Mucosa of rectum (tissue), 2 donors: ENCODE results near the gene C3.

ENCODE experiments used
- H3K27ac ChIP-seq, 2 donors: one replicate each; pipeline ENCODE4 v1.7.0; 2013; ENCODE audit warnings: inconsistent platforms in 2 of 2, low read depth in 2 of 2, low read length in 2 of 2
- H3K27me3 ChIP-seq, 2 donors: one replicate each; pipeline ENCODE4 v1.7.0; 2013; ENCODE audit warnings: low read length in 2 of 2; ENCODE audit not compliant: control insufficient read depth in 2 of 2, insufficient read depth in 2 of 2
- H3K36me3 ChIP-seq, 2 donors: one replicate each; pipeline ENCODE4 v1.7.0; 2013; ENCODE audit warnings: low read length in 2 of 2; ENCODE audit not compliant: control insufficient read depth in 2 of 2, insufficient read depth in 2 of 2
- H3K4me1 ChIP-seq, 2 donors: one replicate each; pipeline ENCODE4 v1.7.0; 2013; ENCODE audit warnings: low read length in 2 of 2, mild to moderate bottlenecking in 1 of 2; ENCODE audit not compliant: control insufficient read depth in 2 of 2, insufficient read depth in 2 of 2
- H3K4me3 ChIP-seq, 2 donors: one replicate each; pipeline ENCODE4 v1.7.0; 2013; ENCODE audit warnings: low read length in 2 of 2
- H3K9ac ChIP-seq, 2 donors: one replicate each; pipeline ENCODE4 v1.7.0; 2013; ENCODE audit warnings: low read length in 2 of 2, low read depth in 1 of 2, mild to moderate bottlenecking in 1 of 2
- H3K9me3 ChIP-seq, 2 donors: one replicate each; pipeline ENCODE4 v1.7.0; 2013; ENCODE audit warnings: low read length in 2 of 2; ENCODE audit not compliant: control insufficient read depth in 2 of 2
- donor health status: healthy.
- donor health status: Normal muscosa, but diverticular disease.

C3 gene

GRCh38 chr19:6693056-6693471 lies 27.4 kb downstream of the C3 start:
- Histone ChIP-seq H3K9ac (no peak overlapping the region), H3K27ac (no peak overlapping the region), H3K27me3 (no peaks in the 10 kb centered on the region), H3K4me1 (no peaks in the 10 kb centered on the region), H3K4me3 (no peak overlapping the region), H3K9me3 (no peaks in the 10 kb centered on the region), H3K36me3 (peaks cover 0 to 2% of the 10 kb centered on the region in 2 donors)

- no peaks in the 10 kb centered on the region for H3K4me1 ChIP-seq
- H3K4me3 ChIP-seq = no peak overlapping the region
- no peak overlapping the region for H3K9ac ChIP-seq
- H3K9me3 ChIP-seq = no peaks in the 10 kb centered on the region
- no peak overlapping the region for H3K27ac ChIP-seq
- peaks cover 0 to 2% of the 10 kb centered on the region in 2 donors for H3K36me3 ChIP-seq
- no peaks in the 10 kb centered on the region for H3K27me3 ChIP-seq
Observed at GRCh38 chr19:6692027-6692426, 28.4 kb downstream of the C3 start.

- Histone ChIP-seq H3K4me1 (no peaks in the 10 kb centered on the region), H3K9ac (no peak overlapping the region), H3K4me3 (no peak overlapping the region), H3K27me3 (no peaks in the 10 kb centered on the region), H3K27ac (no peak overlapping the region), H3K36me3 (peaks cover 0 to 2% of the 10 kb centered on the region in 2 donors), H3K9me3 (no peaks in the 10 kb centered on the region)
Observed at GRCh38 chr19:6691342-6691741, 29.1 kb downstream of the C3 start.

GRCh38 chr19:6690160-6690885 lies 30.1 kb downstream of the C3 start:
- H3K36me3 ChIP-seq = peaks cover 0 to 2% of the 10 kb centered on the region in 2 donors

GRCh38 chr19:6687114-6687513 lies 33.3 kb downstream of the C3 start:
- Histone ChIP-seq H3K9ac (no peak overlapping the region), H3K4me3 (no peak overlapping the region), H3K9me3 (no peaks in the 10 kb centered on the region), H3K4me1 (no peaks in the 10 kb centered on the region), H3K36me3 (peaks cover 0 to 2% of the 10 kb centered on the region in 2 donors), H3K27me3 (no peaks in the 10 kb centered on the region), H3K27ac (no peak overlapping the region)

More at GRCh38 chr19:6690160-6690885, 30.1 kb downstream of the C3 start:
- H3K27ac ChIP-seq = no peak overlapping the region
- no peaks in the 10 kb centered on the region for H3K27me3 ChIP-seq
- no peak overlapping the region for H3K4me3 ChIP-seq
- no peaks in the 10 kb centered on the region for H3K9me3 ChIP-seq
- no peak overlapping the region for H3K9ac ChIP-seq
- no peaks in the 10 kb centered on the region for H3K4me1 ChIP-seq

GRCh38 chr19:6686628-6686975 lies 33.8 kb downstream of the C3 start:
- H3K36me3 ChIP-seq = peaks cover 0 to 2% of the 10 kb centered on the region in 2 donors
- H3K27ac ChIP-seq = no peak overlapping the region
- no peaks in the 10 kb centered on the region for H3K9me3 ChIP-seq
- H3K4me1 ChIP-seq = no peaks in the 10 kb centered on the region
- no peak overlapping the region for H3K9ac ChIP-seq
- H3K27me3 ChIP-seq = no peaks in the 10 kb centered on the region
- H3K4me3 ChIP-seq = no peak overlapping the region

- H3K27me3 ChIP-seq = no peaks in the 10 kb centered on the region
- H3K9me3 ChIP-seq = no peaks in the 10 kb centered on the region
- no peak overlapping the region for H3K9ac ChIP-seq
- no peaks in the 10 kb centered on the region for H3K4me1 ChIP-seq
- H3K4me3 ChIP-seq = no peak overlapping the region
- peaks cover 0 to 2% of the 10 kb centered on the region in 2 donors for H3K36me3 ChIP-seq
- no peak overlapping the region for H3K27ac ChIP-seq
Observed at GRCh38 chr19:6685962-6686627, 34.4 kb downstream of the C3 start.

- Histone ChIP-seq H3K4me1 (no peaks in the 10 kb centered on the region), H3K36me3 (peaks cover 0 to 2% of the 10 kb centered on the region in 2 donors), H3K4me3 (no peak overlapping the region), H3K9me3 (no peaks in the 10 kb centered on the region), H3K9ac (no peak overlapping the region), H3K27ac (no peak overlapping the region), H3K27me3 (no peaks in the 10 kb centered on the region)
Observed at GRCh38 chr19:6685482-6685881, 35.0 kb downstream of the C3 start.

- Histone ChIP-seq H3K36me3 (peaks cover 0 to 2% of the 10 kb centered on the region in 2 donors), H3K27ac (no peak overlapping the region), H3K9ac (no peak overlapping the region)
Observed at GRCh38 chr19:6683971-6684370, 36.5 kb downstream of the C3 start.

GRCh38 chr19:6682607-6683128 lies 37.8 kb downstream of the C3 start:
- no peak overlapping the region for H3K9ac ChIP-seq
- H3K9me3 ChIP-seq = no peaks in the 10 kb centered on the region
- H3K4me3 ChIP-seq = no peak overlapping the region
- no peak overlapping the region for H3K27ac ChIP-seq
- no peaks in the 10 kb centered on the region for H3K4me1 ChIP-seq
- H3K36me3 ChIP-seq = no peaks in the 10 kb centered on the region
- H3K27me3 ChIP-seq = no peaks in the 10 kb centered on the region

More at GRCh38 chr19:6683971-6684370, 36.5 kb downstream of the C3 start:
- Histone ChIP-seq H3K27me3 (no peaks in the 10 kb centered on the region), H3K9me3 (no peaks in the 10 kb centered on the region), H3K4me1 (no peaks in the 10 kb centered on the region), H3K4me3 (no peak overlapping the region)
